ENCODE results near the gene SEMA3B. TPM values are rescaled to one million over a fixed set of nuclear protein-coding genes. Genes with fewer than 3 reads are reported as not detected.

SEMA3B gene
- total RNA-seq: 0.27 and 1.3 TPM in 2 replicates

GRCh38 chr3:50268703-50269451, at the start of gene SEMA3B:
Gene SEMA3B (plus strand): TSS chr3:50269147. CDS start chr3:50269241, 94 bp downstream.

DNA sequence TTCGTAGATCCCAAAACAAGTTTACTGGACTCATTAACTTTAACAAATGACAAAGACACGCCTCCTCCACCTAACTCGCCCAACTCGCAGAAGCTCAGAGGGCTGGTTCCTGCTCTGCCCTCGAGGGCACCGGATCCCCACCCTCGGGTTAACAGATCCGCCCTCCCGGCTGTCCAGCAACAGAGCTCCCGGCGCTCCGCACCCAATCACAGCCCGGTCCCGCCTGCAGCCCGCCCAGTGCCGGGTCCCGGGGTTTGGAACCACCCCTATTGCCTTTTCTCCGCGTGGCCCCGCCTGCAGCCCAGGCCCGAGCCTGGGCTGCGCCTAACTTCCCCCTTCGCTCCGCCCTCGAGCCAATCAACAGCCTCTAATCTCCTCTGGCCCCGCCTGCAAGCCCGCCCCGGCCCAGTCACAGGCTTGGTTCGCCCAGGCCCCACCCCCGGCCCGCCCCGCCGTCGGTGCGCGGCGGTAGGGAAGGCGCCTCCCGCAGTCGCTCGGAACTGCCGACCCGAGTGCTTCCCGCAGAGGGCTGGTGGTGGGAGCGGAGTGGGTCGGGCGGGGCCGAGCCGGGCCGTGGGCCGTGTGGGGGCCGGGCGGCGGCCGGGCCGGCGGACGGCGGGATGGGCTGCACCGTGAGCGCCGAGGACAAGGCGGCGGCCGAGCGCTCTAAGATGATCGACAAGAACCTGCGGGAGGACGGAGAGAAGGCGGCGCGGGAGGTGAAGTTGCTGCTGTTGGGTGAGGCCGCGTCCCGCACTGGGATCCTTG, 33.0 kb upstream of the SEMA3B start, which contains the start of gene GNAI2:
TSS of gene GNAI2 (plus strand) at position 489 of the 768 bp plus-strand sequence. CDS start at position 621, 132 bp downstream.

GRCh38 chr3:50278880-50279224, 9.9 kb downstream of the SEMA3B start, which contains the start of gene LSMEM2:
Gene LSMEM2 (plus strand): TSS chr3:50279087. CDS start chr3:50279114, 27 bp downstream.

GRCh38 chr3:50292159-50293078, 23.5 kb downstream of the SEMA3B start, which contains the start of gene IFRD2:
Gene IFRD2 (minus strand): TSS chr3:50292429. CDS start chr3:50292274, 155 bp downstream.

DNA sequence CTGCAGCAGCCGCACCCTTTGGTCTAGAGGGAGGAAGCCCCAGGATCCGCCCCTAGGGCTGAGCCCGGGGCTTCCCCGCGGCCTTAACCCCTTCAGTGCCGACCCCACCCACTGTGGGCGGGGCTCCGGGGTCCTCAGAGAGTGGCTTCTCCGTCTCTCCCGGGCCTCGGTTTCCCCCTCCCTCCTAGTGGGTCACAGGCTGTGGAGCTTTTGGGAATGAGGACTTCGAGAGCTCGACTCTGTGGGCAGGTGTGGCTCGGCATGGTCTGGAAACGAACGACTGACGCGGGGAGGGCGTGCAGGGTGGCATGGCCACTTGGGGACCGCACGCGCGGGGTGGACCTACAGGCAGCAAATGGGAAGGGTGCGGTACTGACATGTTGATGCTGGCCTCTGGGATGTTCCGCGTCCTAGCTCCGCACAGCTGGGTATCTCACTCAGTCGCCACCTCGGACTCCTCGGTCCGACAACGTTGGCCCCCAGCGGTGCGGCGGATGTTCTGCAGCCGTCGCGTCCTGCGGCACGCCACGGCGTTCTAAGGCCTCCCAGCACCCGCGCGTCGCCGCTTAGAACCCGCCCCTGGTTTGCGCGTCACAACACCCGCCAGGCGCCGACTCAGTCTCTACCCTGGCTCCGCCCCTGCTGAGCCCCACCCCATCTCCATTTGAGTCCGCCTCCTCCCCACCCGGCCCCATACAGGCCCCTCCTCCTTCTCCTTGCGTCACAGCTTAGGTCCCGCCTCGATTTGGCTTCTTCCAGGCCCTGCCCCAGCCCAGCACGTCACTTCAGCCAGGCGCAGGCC, 30.1 kb downstream of the SEMA3B start, which contains the start of the genes HYAL3 and NAA80:
TSS of gene HYAL3 (minus strand) at position 570 of the 802 bp plus-strand sequence. CDS start 3,803 bp downstream, outside the sequence.
TSS of gene NAA80 (minus strand) at position 570 of the 802 bp plus-strand sequence. CDS start 1,942 bp downstream, outside the sequence.

GRCh38 chr3:50303013-50303815, 34.3 kb downstream of the SEMA3B start, which contains the start of gene HYAL1:
Gene HYAL1 (minus strand): TSS chr3:50303574. CDS start chr3:50302956, 618 bp downstream.

GRCh38 chr3:50322386-50323091, 53.6 kb downstream of the SEMA3B start, which contains the start of gene HYAL2:
Gene HYAL2 (minus strand): TSS chr3:50322745. CDS start chr3:50320489, 2,256 bp downstream.

Other genes starting within 250 kb of the SEMA3B start
- gene RBM5, start 180.2 kb upstream of the SEMA3B start, total RNA-seq: 140 and 252 TPM in 2 replicates
- gene SEMA3F, start 113.8 kb upstream of the SEMA3B start, total RNA-seq: 93.7 and 138 TPM in 2 replicates
- 0.54 TPM in 1 of 2 replicates, not detected in the other for gene GNAT1, start 77.5 kb upstream of the SEMA3B start, total RNA-seq
- gene SLC38A3, start 63.9 kb upstream of the SEMA3B start, total RNA-seq: 0.09 TPM in 1 of 2 replicates, not detected in the other
- gene GNAI2, start 32.9 kb upstream of the SEMA3B start, total RNA-seq: 572 and 692 TPM in 2 replicates
- not detected in 2 replicates for gene LSMEM2, start 9.9 kb downstream of the SEMA3B start, total RNA-seq
- 93.4 and 118 TPM in 2 replicates for gene IFRD2, start 23.3 kb downstream of the SEMA3B start, total RNA-seq
- gene HYAL3, start 30.3 kb downstream of the SEMA3B start, total RNA-seq: 6.2 and 6.8 TPM in 2 replicates
- gene NAA80, start 30.3 kb downstream of the SEMA3B start, total RNA-seq: 1.5 and 2.2 TPM in 2 replicates
- 0.99 and 1.8 TPM in 2 replicates for gene HYAL1, start 34.4 kb downstream of the SEMA3B start, total RNA-seq
- gene HYAL2, start 53.6 kb downstream of the SEMA3B start, total RNA-seq: 442 and 623 TPM in 2 replicates
- gene TUSC2, start 59.1 kb downstream of the SEMA3B start, total RNA-seq: 18.4 and 22.7 TPM in 2 replicates
- gene RASSF1, start 71.7 kb downstream of the SEMA3B start, total RNA-seq: 12.7 and 24.0 TPM in 2 replicates
- gene ZMYND10, start 76.6 kb downstream of the SEMA3B start, total RNA-seq: 0.36 and 0.38 TPM in 2 replicates
- 18.9 and 19.9 TPM in 2 replicates for gene NPRL2, start 81.6 kb downstream of the SEMA3B start, total RNA-seq
- gene CYB561D2, start 81.7 kb downstream of the SEMA3B start, total RNA-seq: 18.0 and 21.7 TPM in 2 replicates
- gene TMEM115, start 90.4 kb downstream of the SEMA3B start, total RNA-seq: 31.0 and 38.5 TPM in 2 replicates
- gene CACNA2D2, start 234.5 kb downstream of the SEMA3B start, total RNA-seq: not detected in 2 replicates